ENCODE results near the gene NTN1. TPM values are rescaled to one million over a fixed set of nuclear protein-coding genes. Genes with fewer than 3 reads are reported as not detected.

NTN1 gene
- polyA plus RNA-seq, 1 donor from 2014 or later, result 16.2 TPM

DNA sequence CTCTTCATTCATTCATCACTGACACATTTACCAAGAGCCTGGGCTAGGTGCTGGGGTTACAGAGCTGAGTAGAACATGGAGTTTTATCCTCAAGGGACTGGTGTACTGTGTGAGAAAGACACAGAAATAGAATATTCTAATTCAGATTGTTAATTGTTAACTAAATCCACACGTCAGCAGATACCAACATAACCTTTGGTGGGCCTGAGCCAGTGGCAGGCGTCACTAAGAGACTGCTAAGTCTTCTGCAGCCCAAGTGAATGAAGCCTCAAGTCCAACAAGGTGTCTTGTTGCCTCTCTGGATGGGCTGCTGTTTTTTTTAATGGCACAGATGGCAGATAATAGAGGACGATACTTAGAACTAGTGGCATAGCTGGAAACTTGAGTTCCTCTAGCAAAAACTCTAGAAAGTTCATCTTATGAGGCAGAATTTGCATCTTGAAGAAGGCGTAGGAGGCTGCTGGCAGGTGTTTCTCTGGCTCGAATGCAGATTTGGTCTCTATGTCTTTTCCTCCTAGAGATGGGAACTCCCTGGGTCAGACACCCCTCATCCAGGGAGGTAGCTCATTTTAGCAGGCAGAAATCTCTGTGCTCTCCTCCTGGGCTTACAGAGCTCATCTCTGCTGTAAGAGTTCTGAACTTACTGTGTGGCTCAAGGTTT is 179.5 kb downstream of the NTN1 start:
- H3F3A ChIP-seq (ENCODE audit: insufficient read depth, low read length, poor library complexity, severe bottlenecking), result no peaks in the 10 kb centered on the region
- H3K4me2 ChIP-seq (ENCODE audit: low read length), result no peak overlapping the region
- H3K9me2 ChIP-seq (ENCODE audit: insufficient read depth, low read length), result no peaks in the 10 kb centered on the region
- no peak for TF ChIP-seq POLR2AphosphoS5 (IDR thresholded peaks at IDR 0.05)
- TF ChIP-seq EZH2 (IDR thresholded peaks at IDR 0.05; ENCODE audit: borderline replicate concordance, insufficient read depth, low read length, poor library complexity, severe bottlenecking), result no peak
- H3K9ac ChIP-seq (ENCODE audit: low read length), result no peak overlapping the region
- no peaks in the 10 kb centered on the region for H3K9me3 ChIP-seq (ENCODE audit: low read length)
- no peak overlapping the region for H3K27ac ChIP-seq (ENCODE audit: low read length)
- no peaks in the 10 kb centered on the region for H3K27me3 ChIP-seq (ENCODE audit: insufficient read depth, low read depth, low read length)
- no peaks in the 10 kb centered on the region for H3K79me2 ChIP-seq (replicated peaks; ENCODE audit: insufficient read depth, low read length)
- H4K20me1 ChIP-seq (ENCODE audit: insufficient read depth), result no peaks in the 10 kb centered on the region
- H3K36me3 ChIP-seq (ENCODE audit: insufficient read depth, low read length), result no peaks in the 10 kb centered on the region
- H3K4me3 ChIP-seq (ENCODE audit: low read length), result no peak overlapping the region
- H2AFZ ChIP-seq (ENCODE audit: low read depth, low read length), result no peak overlapping the region

DNA sequence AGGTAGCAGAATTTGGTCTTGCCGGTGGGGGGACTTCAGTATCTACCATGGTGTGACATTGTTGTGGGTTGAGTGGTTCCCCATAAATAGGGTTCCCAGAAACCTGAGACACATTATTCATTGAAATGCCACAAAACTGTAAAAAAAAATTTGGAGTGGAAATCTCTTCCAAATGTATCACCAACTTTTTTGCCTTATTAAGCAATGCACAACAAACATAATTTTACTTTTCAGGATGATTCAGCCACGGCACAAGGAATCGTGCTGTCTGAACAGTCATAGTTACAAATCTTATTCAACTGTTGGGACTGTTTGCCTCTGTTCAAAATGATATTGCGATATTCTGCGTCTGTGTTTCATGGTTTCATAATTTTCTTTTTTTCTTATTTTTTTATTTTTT is 181.2 kb downstream of the NTN1 start:
- H4K20me1 ChIP-seq (ENCODE audit: insufficient read depth), result no peaks in the 10 kb centered on the region
- H3K4me2 ChIP-seq (ENCODE audit: low read length), result no peak overlapping the region
- TF ChIP-seq, protein P1, sequence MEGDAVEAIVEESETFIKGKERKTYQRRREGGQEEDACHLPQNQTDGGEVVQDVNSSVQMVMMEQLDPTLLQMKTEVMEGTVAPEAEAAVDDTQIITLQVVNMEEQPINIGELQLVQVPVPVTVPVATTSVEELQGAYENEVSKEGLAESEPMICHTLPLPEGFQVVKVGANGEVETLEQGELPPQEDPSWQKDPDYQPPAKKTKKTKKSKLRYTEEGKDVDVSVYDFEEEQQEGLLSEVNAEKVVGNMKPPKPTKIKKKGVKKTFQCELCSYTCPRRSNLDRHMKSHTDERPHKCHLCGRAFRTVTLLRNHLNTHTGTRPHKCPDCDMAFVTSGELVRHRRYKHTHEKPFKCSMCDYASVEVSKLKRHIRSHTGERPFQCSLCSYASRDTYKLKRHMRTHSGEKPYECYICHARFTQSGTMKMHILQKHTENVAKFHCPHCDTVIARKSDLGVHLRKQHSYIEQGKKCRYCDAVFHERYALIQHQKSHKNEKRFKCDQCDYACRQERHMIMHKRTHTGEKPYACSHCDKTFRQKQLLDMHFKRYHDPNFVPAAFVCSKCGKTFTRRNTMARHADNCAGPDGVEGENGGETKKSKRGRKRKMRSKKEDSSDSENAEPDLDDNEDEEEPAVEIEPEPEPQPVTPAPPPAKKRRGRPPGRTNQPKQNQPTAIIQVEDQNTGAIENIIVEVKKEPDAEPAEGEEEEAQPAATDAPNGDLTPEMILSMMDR (IDR thresholded peaks at IDR 0.05; ENCODE audit: poor library complexity, severe bottlenecking), result no peak
- TF ChIP-seq POLR2AphosphoS5 (IDR thresholded peaks at IDR 0.05) (no peak), SMC3 (conservative IDR thresholded peaks at IDR 0.05; ENCODE audit: poor library complexity) (no peak), TAF1 (IDR thresholded peaks at IDR 0.05; ENCODE audit: low read depth) (no peak), RAD21 (conservative IDR thresholded peaks at IDR 0.05) (no peak), EZH2 (IDR thresholded peaks at IDR 0.05; ENCODE audit: borderline replicate concordance, insufficient read depth, low read length, poor library complexity, severe bottlenecking) (no peak), EP300 (conservative IDR thresholded peaks at IDR 0.05; ENCODE audit: poor library complexity, severe bottlenecking) (no peak), MXI1 (conservative IDR thresholded peaks at IDR 0.05; ENCODE audit: poor library complexity, severe bottlenecking) (no peak)
- TF ChIP-seq, protein P2, sequence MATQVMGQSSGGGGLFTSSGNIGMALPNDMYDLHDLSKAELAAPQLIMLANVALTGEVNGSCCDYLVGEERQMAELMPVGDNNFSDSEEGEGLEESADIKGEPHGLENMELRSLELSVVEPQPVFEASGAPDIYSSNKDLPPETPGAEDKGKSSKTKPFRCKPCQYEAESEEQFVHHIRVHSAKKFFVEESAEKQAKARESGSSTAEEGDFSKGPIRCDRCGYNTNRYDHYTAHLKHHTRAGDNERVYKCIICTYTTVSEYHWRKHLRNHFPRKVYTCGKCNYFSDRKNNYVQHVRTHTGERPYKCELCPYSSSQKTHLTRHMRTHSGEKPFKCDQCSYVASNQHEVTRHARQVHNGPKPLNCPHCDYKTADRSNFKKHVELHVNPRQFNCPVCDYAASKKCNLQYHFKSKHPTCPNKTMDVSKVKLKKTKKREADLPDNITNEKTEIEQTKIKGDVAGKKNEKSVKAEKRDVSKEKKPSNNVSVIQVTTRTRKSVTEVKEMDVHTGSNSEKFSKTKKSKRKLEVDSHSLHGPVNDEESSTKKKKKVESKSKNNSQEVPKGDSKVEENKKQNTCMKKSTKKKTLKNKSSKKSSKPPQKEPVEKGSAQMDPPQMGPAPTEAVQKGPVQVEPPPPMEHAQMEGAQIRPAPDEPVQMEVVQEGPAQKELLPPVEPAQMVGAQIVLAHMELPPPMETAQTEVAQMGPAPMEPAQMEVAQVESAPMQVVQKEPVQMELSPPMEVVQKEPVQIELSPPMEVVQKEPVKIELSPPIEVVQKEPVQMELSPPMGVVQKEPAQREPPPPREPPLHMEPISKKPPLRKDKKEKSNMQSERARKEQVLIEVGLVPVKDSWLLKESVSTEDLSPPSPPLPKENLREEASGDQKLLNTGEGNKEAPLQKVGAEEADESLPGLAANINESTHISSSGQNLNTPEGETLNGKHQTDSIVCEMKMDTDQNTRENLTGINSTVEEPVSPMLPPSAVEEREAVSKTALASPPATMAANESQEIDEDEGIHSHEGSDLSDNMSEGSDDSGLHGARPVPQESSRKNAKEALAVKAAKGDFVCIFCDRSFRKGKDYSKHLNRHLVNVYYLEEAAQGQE (IDR thresholded peaks at IDR 0.05; ENCODE audit: borderline replicate concordance), result no peak
- H3K79me2 ChIP-seq (replicated peaks; ENCODE audit: insufficient read depth, low read length), result no peaks in the 10 kb centered on the region
- H3K4me3 ChIP-seq (ENCODE audit: low read length), result no peak overlapping the region
- no peak overlapping the region for H2AFZ ChIP-seq (ENCODE audit: low read depth, low read length)
- no peaks in the 10 kb centered on the region for H3K9me2 ChIP-seq (ENCODE audit: insufficient read depth, low read length)
- H3K9me3 ChIP-seq (ENCODE audit: low read length), result no peaks in the 10 kb centered on the region
- H3K27me3 ChIP-seq (ENCODE audit: insufficient read depth, low read depth, low read length), result no peaks in the 10 kb centered on the region
- no peak overlapping the region for H3K27ac ChIP-seq (ENCODE audit: low read length)
- no peak overlapping the region for H3K9ac ChIP-seq (ENCODE audit: low read length)
- H3K36me3 ChIP-seq (ENCODE audit: insufficient read depth, low read length), result no peaks in the 10 kb centered on the region
- H3F3A ChIP-seq (ENCODE audit: insufficient read depth, low read length, poor library complexity, severe bottlenecking), result no peaks in the 10 kb centered on the region

All from neural cell (in vitro differentiated cells).